RWPE2 (cell line): Measurements from ENCODE around the gene TPM2.

Source experiments
- ATAC-seq: fragments of 200-7000 bp; cut with Tn5 transposase; 3 replicates; pipeline ENCODE4 v1.9.1; 2021; ENCODE audit warnings: low read depth
- DNase-seq: peaks from one replicate; pipeline ENCODE4 v3.0.0-alpha.2; 2020; ENCODE audit warnings: low spot score
- H3K27ac ChIP-seq: fragments of 450-650 bp; 2 replicates; pipeline ENCODE4 v1.5.1; 2017; ENCODE audit warnings: mild to moderate bottlenecking; ENCODE audit not compliant: poor library complexity, severe bottlenecking
- H3K27me3 ChIP-seq: fragments of 250-450 bp; sonication (Bioruptor Pico); 2 replicates; pipeline ENCODE4 v1.5.1; 2021; ENCODE audit warnings: mild to moderate bottlenecking, moderate library complexity; ENCODE audit not compliant: insufficient read depth, poor library complexity, severe bottlenecking
- H3K36me3 ChIP-seq: fragments of 250-450 bp; sonication (Bioruptor Pico); 2 replicates; pipeline ENCODE4 v1.5.1; 2020; ENCODE audit warnings: low read depth, mild to moderate bottlenecking, moderate library complexity
- H3K4me1 ChIP-seq: fragments of 250-450 bp; sonication (Bioruptor Pico); 2 replicates; pipeline ENCODE4 v1.5.1; 2021; ENCODE audit warnings: mild to moderate bottlenecking, moderate library complexity; ENCODE audit not compliant: insufficient read depth, poor library complexity, severe bottlenecking
- H3K4me3 ChIP-seq: fragments of 250-450 bp; sonication (Bioruptor Pico); 2 replicates; pipeline ENCODE4 v1.5.1; 2021; ENCODE audit warnings: mild to moderate bottlenecking, moderate library complexity; ENCODE audit not compliant: severe bottlenecking
- H3K9me3 ChIP-seq: fragments of 250-450 bp; sonication (Bioruptor Pico); 2 replicates; pipeline ENCODE4 v1.5.1; 2021; ENCODE audit warnings: mild to moderate bottlenecking, moderate library complexity; ENCODE audit not compliant: severe bottlenecking
- TF ChIP-seq, protein P1 (sequence below): fragments of 450-650 bp; IDR thresholded peaks from one replicate; pipeline ENCODE4 v1.5.1; 2017; ENCODE audit warnings: mild to moderate bottlenecking, moderate library complexity; ENCODE audit not compliant: poor library complexity, severe bottlenecking

The TPM2 gene

DNA sequence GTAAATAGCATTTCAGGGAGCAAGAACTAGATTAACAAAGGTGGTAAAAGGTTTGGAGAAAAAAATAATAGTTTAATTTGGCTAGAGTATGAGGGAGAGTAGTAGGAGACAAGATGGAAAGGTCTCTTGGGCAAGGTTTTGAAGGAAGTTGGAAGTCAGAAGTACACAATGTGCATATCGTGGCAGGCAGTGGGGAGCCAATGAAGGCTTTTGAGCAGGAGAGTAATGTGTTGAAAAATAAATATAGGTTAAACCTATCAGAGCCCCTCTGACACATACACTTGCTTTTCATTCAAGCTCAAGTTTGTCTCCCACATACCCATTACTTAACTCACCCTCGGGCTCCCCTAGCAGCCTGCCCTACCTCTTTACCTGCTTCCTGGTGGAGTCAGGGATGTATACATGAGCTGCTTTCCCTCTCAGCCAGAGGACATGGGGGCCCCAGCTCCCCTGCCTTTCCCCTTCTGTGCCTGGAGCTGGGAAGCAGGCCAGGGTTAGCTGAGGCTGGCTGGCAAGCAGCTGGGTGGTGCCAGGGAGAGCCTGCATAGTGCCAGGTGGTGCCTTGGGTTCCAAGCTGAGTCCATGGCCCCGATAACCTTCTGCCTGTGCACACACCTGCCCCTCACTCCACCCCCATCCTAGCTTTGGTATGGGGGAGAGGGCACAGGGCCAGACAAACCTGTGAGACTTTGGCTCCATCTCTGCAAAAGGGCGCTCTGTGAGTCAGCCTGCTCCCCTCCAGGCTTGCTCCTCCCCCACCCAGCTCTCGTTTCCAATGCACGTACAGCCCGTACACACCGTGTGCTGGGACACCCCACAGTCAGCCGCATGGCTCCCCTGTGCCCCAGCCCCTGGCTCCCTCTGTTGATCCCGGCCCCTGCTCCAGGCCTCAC lies 16.3 kb downstream of the TPM2 start, which contains the start of gene CA9:
Gene CA9, plus strand, starts transcription at position 797 of the 893 bp plus-strand sequence. Its CDS starts 32 bp downstream, at position 829.
- DNase-seq = no peak
- no peaks in the 10 kb centered on the region for H3K9me3 ChIP-seq

DNA sequence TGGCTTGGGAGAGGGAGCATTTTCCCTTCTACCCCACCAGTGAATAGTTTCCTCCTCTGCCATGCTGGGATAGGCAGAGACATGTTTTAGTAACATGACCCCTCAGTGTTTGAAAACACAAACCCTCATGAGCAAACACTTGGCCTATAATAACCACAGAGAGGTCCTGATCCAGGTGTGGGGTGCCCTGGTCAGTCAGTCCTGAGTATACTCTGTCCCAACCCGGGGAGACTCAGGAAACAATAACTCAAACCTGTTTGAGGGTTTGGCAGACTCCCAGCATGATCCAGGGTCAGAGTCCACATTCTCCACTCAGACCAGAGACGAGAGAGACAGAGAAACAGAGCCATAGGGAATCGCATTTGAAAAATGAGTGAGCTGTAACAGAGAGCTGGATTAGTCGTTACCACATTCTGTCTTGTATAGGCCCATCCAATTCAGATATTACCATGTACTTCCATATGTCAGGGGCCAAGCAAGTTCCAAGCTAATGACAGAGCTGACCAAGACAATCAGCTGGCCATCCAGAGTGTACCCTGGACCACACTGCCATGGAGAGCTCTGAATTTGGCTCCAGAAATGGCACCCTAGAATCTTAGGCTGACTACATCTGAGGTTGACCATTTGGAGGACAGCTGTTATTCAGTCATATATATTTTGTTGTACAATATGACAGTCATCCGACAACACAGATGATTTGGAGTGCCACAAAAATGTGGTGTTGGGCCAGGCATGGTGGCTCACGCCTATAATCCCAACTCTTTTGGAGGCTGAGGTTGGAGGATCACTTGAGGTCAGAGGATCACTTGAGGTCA lies 20.2 kb downstream of the TPM2 start:
- Histone ChIP-seq H3K4me1 (peaks cover 22% of the 10 kb centered on the region), H3K27ac (peak overlapping the region; percentile 61), H3K4me3 (no peak overlapping the region), H3K9me3 (no peaks in the 10 kb centered on the region), H3K36me3 (no peaks in the 10 kb centered on the region), H3K27me3 (no peaks in the 10 kb centered on the region)
- DNase-seq (no peak), ATAC-seq (peak; percentile 44)
- TF ChIP-seq, protein P1, sequence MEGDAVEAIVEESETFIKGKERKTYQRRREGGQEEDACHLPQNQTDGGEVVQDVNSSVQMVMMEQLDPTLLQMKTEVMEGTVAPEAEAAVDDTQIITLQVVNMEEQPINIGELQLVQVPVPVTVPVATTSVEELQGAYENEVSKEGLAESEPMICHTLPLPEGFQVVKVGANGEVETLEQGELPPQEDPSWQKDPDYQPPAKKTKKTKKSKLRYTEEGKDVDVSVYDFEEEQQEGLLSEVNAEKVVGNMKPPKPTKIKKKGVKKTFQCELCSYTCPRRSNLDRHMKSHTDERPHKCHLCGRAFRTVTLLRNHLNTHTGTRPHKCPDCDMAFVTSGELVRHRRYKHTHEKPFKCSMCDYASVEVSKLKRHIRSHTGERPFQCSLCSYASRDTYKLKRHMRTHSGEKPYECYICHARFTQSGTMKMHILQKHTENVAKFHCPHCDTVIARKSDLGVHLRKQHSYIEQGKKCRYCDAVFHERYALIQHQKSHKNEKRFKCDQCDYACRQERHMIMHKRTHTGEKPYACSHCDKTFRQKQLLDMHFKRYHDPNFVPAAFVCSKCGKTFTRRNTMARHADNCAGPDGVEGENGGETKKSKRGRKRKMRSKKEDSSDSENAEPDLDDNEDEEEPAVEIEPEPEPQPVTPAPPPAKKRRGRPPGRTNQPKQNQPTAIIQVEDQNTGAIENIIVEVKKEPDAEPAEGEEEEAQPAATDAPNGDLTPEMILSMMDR = no peak

More for the DNA sequence above, 16.3 kb downstream of the TPM2 start, which contains the start of gene CA9:
- Histone ChIP-seq H3K27me3 (no peaks in the 10 kb centered on the region), H3K36me3 (peaks cover 14% of the 10 kb centered on the region; the same call in 1 of the 2 replicates), H3K4me1 (peaks cover 15% of the 10 kb centered on the region), H3K4me3 (peak within 1 kb of the TSS; percentile 40), H3K27ac (peak within 1 kb of the TSS; percentile 74)
- TF ChIP-seq, protein P1 = no peak
- peak; percentile 71 for ATAC-seq

DNA sequence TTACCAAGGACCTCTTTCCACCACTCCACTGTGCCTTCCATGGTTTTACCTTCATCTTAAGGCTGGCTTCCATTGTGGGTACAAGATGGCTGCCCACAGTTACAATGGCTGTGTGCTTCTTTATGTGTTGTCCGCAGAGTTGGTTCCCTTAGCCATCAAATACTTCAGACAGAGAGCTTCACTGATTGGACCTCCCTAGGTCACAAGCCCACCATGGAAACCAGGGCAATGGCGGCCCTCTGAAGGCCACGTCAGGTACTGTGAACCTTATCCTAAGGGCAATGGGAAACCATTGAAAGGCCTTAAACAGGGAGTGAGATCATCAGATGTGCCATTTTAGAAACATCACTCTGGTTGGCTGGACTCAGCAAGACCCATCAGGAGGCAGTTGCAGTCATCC lies 21.8 kb downstream of the TPM2 start:
- no peak for ATAC-seq
- DNase-seq = no peak
- peaks cover 26% of the 10 kb centered on the region for H3K4me1 ChIP-seq

DNA sequence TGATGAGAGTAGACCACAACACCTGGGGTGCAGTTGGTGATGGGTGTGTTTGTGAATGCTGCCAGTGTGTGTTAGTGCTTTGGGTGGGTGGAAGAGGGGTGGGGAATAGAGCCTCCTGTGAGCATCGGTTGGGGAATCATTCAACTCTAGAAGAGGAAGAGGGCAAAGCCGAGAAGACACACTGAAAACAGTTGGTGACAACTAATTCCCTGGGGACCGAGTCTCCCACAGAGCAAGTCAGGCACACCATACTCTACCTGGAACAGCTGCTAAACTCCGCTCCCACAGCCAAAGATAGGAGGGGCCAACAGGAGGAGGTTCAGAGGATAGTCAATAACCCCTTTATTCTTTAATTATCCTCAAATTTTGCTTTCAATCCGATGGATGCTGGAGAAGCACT lies 23.2 kb downstream of the TPM2 start:
- Histone ChIP-seq H3K27me3 (no peaks in the 10 kb centered on the region), H3K4me1 (peaks cover 24% of the 10 kb centered on the region), H3K27ac (no peak overlapping the region), H3K4me3 (no peak overlapping the region), H3K9me3 (no peaks in the 10 kb centered on the region), H3K36me3 (peaks cover 11% of the 10 kb centered on the region)
- TF ChIP-seq, protein P1 = no peak
- no peak for ATAC-seq
- DNase-seq = no peak

More for the DNA sequence above, 21.8 kb downstream of the TPM2 start:
- H3K27me3 ChIP-seq = no peaks in the 10 kb centered on the region
- H3K4me3 ChIP-seq = no peak overlapping the region
- H3K36me3 ChIP-seq = no peaks in the 10 kb centered on the region
- TF ChIP-seq, protein P1 = no peak
- H3K27ac ChIP-seq = no peak overlapping the region
- no peaks in the 10 kb centered on the region for H3K9me3 ChIP-seq
